Heart left ventricle (tissue), 16 donors: ENCODE data around the gene ITGA5. TPM values are rescaled to one million over a fixed set of nuclear protein-coding genes. Genes with fewer than 3 reads are reported as not detected.
A peak's percentile ranks its signal among the peaks of the same experiment; 100 is the strongest.

Experiments
- ATAC-seq, 4 donors: fragments of 200-7000 bp; cut with Tn5 transposase; one replicate each; pipeline ENCODE4 v1.9.1; 2020 to 2022; ENCODE audit warnings: moderate library complexity in 4 of 4, mild to moderate bottlenecking in 3 of 4, moderate number of reproducible peaks in 1 of 4
- DNase-seq, 5 donors: peaks; one replicate each; pipeline ENCODE4 v3.0.0-alpha.2; 2020
- H3K27ac ChIP-seq, 12 donors: fragments of 200-600 bp; sonication (generic) in 4 of 12; one replicate each; pipeline versions ENCODE4 v1.5.0 to v1.8.0; 2016 to 2022; ENCODE audit warnings: mild to moderate bottlenecking in 2 of 12
- H3K27me3 ChIP-seq, 9 donors: fragments of 200-600 bp; sonication (generic) in 2 of 9; one replicate each; pipeline versions ENCODE4 v1.5.1 to v1.8.0; 2016 to 2022; ENCODE audit warnings: mild to moderate bottlenecking in 3 of 9
- H3K36me3 ChIP-seq, 9 donors: fragments of 200-600 bp; sonication (generic) in 2 of 9; one replicate each; pipeline versions ENCODE4 v1.5.0 to v1.8.0; 2018 to 2022; ENCODE audit warnings: mild to moderate bottlenecking in 2 of 9
- H3K4me1 ChIP-seq, 12 donors: fragments of 200-600 bp; sonication (generic) in 4 of 12; one replicate each; pipeline versions ENCODE4 v1.5.0 to v1.8.0; 2016 to 2022; ENCODE audit warnings: mild to moderate bottlenecking in 3 of 12
- H3K4me3 ChIP-seq, 12 donors: fragments of 200-600 bp; sonication (generic) in 4 of 12; one replicate each; pipeline versions ENCODE4 v1.5.0 to v1.8.0; 2017 to 2022; ENCODE audit warnings: mild to moderate bottlenecking in 9 of 12, moderate library complexity in 4 of 12
- H3K9me3 ChIP-seq, 12 donors: fragments of 200-600 bp; sonication (generic) in 4 of 12; one replicate each; pipeline versions ENCODE4 v1.5.0 to v1.8.0; 2016 to 2022; ENCODE audit warnings: mild to moderate bottlenecking in 1 of 12
- POLR2A ChIP-seq, 2 donors: fragments of 450-650 bp; IDR thresholded peaks; one replicate each; pipeline ENCODE4 v1.6.1; 2017; ENCODE audit warnings: antibody characterized with exemption in 2 of 2, mild to moderate bottlenecking in 2 of 2, moderate library complexity in 2 of 2
- WGBS, 4 donors: extraction: QIAGEN DNeasy Blood & Tissue Kit in 2 of 4; methylation state at CpG; one replicate each; pipeline versions ENCODE4 v1.1.5 to v1.1.7; 2013 to 2018; 5-methylcytosine and 5-hydroxymethylcytosine counted together
- intact Hi-C, 10 donors: fragments of 100-400 bp; cut with DNase I; formaldehyde crosslinking; loops; one replicate each; pipeline versions ENCODE4 v1.11.1 to v1.14.2; 2022
- polyA plus RNA-seq, 2 donors: library from polyadenylated mRNA; stranded (reverse); fragments of 200-250 nt; gene quantifications; one replicate each; pipeline ENCODE4 v1.2.3, GENCODE V29; 2013
- total RNA-seq, 9 donors: library from RNA; depleted of rRNA in 2 of 9; stranded (reverse); fragments of >200 nt in 2 of 9; fragmentation: NEBNext Ultra II Directional in 3 of 9; extraction: Animal tissue kit (Norgen Biotek cat#: 25700) in 3 of 9; gene quantifications; one replicate each; pipeline versions ENCODE4 v1.1.0 to v1.2.4, GENCODE V29; 2016 to 2023
- TF ChIP-seq, protein P1 (sequence below), 12 donors: fragments of 200-600 bp; sonication (generic) in 4 of 12; IDR thresholded peaks; one replicate each; pipeline versions ENCODE4 v1.5.0 to v1.8.0; 2018 to 2022; ENCODE audit warnings: antibody characterized with exemption in 12 of 12, mild to moderate bottlenecking in 5 of 12
- donor health status: ischemic (EF 13 %, LVEDD 7.1; RV severe dilation, severe dysfunction).
- donor health status: healthy with polysubstance abuse.
- donor health status: DM: no; HTN: yes; CAD: no.
- donor health status: DM: no; HTN: no; CAD: no.
- donor health status: ischemic (EF 25% LVEDD 6.9; RV normal size, moderate dysfunction).
- donor health status: ischemic (EF 25% LVEDD 5.7; RV mildly dilated, moderate dysfunction).
- donor health status: healthy.
- donor health status: DM: yes; HTN: yes; CAD: no.
- donor health status: ischemic (EF 35%, LVEDD 5.7; RV mildly dilated, moderate dysfunction).
- donor health status: nonischemic (EF 11% LVEDD 7.7; RV severe dilation, severe dysfunction).
- donor health status: DM: yes; HTN: yes; CAD: no.
- donor health status: PGD.
- donor health status: ischemic (EF 29% LVEDD 5.4; RV normal size, mild dysfunction).
- donor health status: nonischemic (EF 23%, LVEDD 6.1; RV moderate dilation, normal function).

Gene ITGA5
- total and polyA plus RNA-seq, 11 donors = 33.2 to 301 (median 55.0) TPM

GRCh38 chr12:54432815-54433164 is 13.7 kb upstream of the ITGA5 start:
- peaks cover 21 to 59% (median 42%) of the 10 kb centered on the region in 12 donors for H3K4me1 ChIP-seq
- peak overlapping the region; percentile 7 to 97 (median 74) for H3K27ac ChIP-seq
- TF ChIP-seq POLR2A (IDR thresholded peaks at IDR 0.05) = no peak
- TF ChIP-seq, protein P1, sequence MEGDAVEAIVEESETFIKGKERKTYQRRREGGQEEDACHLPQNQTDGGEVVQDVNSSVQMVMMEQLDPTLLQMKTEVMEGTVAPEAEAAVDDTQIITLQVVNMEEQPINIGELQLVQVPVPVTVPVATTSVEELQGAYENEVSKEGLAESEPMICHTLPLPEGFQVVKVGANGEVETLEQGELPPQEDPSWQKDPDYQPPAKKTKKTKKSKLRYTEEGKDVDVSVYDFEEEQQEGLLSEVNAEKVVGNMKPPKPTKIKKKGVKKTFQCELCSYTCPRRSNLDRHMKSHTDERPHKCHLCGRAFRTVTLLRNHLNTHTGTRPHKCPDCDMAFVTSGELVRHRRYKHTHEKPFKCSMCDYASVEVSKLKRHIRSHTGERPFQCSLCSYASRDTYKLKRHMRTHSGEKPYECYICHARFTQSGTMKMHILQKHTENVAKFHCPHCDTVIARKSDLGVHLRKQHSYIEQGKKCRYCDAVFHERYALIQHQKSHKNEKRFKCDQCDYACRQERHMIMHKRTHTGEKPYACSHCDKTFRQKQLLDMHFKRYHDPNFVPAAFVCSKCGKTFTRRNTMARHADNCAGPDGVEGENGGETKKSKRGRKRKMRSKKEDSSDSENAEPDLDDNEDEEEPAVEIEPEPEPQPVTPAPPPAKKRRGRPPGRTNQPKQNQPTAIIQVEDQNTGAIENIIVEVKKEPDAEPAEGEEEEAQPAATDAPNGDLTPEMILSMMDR (IDR thresholded peaks at IDR 0.05) = no peak
- H3K4me3 ChIP-seq = peak overlapping the region in 2 of 12 donors; percentile 3 to 21
- peak; percentile 46 to 77 (median 56) for ATAC-seq
- intact Hi-C loops = loop anchor here in 4 of 10 donors (2.0 kb wide), 2 partner anchors 14 to 28 kb away; partner anchors contain the start of gene ITGA5 (in 3 of the 4)
- DNase-seq = peak in 3 of 5 donors; percentile 51 to 68 (median 56)
- 65 to 76% (median 67%) methylated on average over 4 of the region's 4 CpGs for WGBS, 4 donors
- H3K9me3 ChIP-seq = no peaks in the 10 kb centered on the region
- no peaks in the 10 kb centered on the region for H3K27me3 ChIP-seq
- no peaks in the 10 kb centered on the region for H3K36me3 ChIP-seq

GRCh38 chr12:54431911-54432814 is 13.1 kb upstream of the ITGA5 start:
- Histone ChIP-seq H3K4me1 (peaks cover 23 to 63% (median 46%) of the 10 kb centered on the region in 12 donors), H3K27ac (peak overlapping the region; percentile 7 to 97 (median 74)), H3K9me3 (no peaks in the 10 kb centered on the region), H3K36me3 (no peaks in the 10 kb centered on the region), H3K4me3 (peak overlapping the region in 2 of 12 donors; percentile 3 to 21), H3K27me3 (no peaks in the 10 kb centered on the region)
- DNase-seq (peak; percentile 78 to 90 (median 85)), ATAC-seq (peak; percentile 64 to 86 (median 81))
- intact Hi-C loops = loop anchor here in 4 of 10 donors (2.0 kb wide), 2 partner anchors 13 to 27 kb away; partner anchors contain the start of gene ITGA5 (in 3 of the 4)
- WGBS, 4 donors = 22 to 32% (median 24%) methylated on average over 9 of the region's 9 CpGs
- TF ChIP-seq, protein P1 (IDR thresholded peaks at IDR 0.05) = peak in 1 of 12 donors; percentile 2
- TF ChIP-seq POLR2A (IDR thresholded peaks at IDR 0.05) = no peak

DNA sequence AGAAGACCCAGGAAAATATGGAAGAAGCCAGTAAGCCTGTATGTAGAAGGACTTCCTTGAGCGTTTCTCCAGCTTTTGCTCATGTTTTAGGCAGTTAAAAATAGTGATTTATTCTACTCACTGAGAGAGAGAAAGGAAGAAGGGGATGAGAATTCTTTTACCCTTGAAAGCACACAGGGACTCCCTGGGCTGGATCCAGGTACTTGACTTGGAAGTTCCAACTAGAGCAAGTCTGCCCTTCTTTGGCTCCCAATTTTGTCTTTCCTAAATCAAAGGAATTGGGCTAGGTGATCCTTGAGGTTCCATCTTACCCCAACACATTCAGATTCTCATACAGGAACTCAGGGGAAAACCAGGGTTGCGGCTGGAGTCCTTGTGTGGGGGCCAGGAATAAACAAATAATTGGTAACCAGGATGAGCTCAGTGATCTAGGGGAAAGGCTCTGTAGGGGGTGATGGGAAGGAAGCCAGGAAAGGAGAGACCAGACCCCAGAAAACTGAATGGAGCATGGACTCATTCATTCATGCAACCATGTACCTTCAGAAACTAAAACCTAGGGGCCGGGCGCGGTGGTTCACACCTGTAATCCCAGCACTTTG is 11.5 kb upstream of the ITGA5 start:
- no peak for DNase-seq
- 88 to 93% (median 90%) methylated on average over 5 of the region's 5 CpGs for WGBS, 4 donors
- no peak for ATAC-seq
- Histone ChIP-seq H3K4me1 (peaks cover 25 to 79% (median 56%) of the 10 kb centered on the region in 12 donors), H3K9me3 (no peaks in the 10 kb centered on the region), H3K36me3 (no peaks in the 10 kb centered on the region), H3K27me3 (no peaks in the 10 kb centered on the region), H3K4me3 (no peak overlapping the region), H3K27ac (peak overlapping the region in 4 of 12 donors; percentile 18 to 97 (median 70))
- intact Hi-C loops = no loop called here
- no peak for TF ChIP-seq POLR2A (IDR thresholded peaks at IDR 0.05)
- TF ChIP-seq, protein P1 (IDR thresholded peaks at IDR 0.05) = no peak

GRCh38 chr12:54429014-54429471 is 10.0 kb upstream of the ITGA5 start:
- TF ChIP-seq, protein P1 (IDR thresholded peaks at IDR 0.05) = no peak
- no peak for TF ChIP-seq POLR2A (IDR thresholded peaks at IDR 0.05)
- Histone ChIP-seq H3K4me3 (no peak overlapping the region), H3K36me3 (no peaks in the 10 kb centered on the region), H3K27ac (peak overlapping the region in 8 of 12 donors; percentile 17 to 97 (median 65)), H3K9me3 (no peaks in the 10 kb centered on the region), H3K4me1 (peaks cover 25 to 94% (median 60%) of the 10 kb centered on the region in 12 donors), H3K27me3 (no peaks in the 10 kb centered on the region)
- DNase-seq (no peak), ATAC-seq (peak in 2 of 4 donors; percentile 4 to 5)
- 77 to 84% (median 80%) methylated on average over 3 of the region's 3 CpGs for WGBS, 4 donors
- intact Hi-C loops = no loop called here
